Inflammatory macrophage treated with lipopolysaccharide for 1 hour (primary cell): ENCODE data around the gene GPATCH8.
"Not testable (repeated sequence)": the region's sequence is repeated elsewhere in the genome, so short reads cannot be mapped to it uniquely, and the experiment has no call there.

Source experiments
- DNase-seq, 2 donors: peaks; one replicate each; pipeline ENCODE4 v3.0.0-alpha.2; 2020 to 2022

GPATCH8 gene

GRCh38 chr17:44523672-44523972 lies 20.4 kb upstream of the GPATCH8 start:
- DNase-seq: no peak

GRCh38 chr17:44522883-44523671 lies 19.9 kb upstream of the GPATCH8 start:
- peak; percentile 56 to 88 for DNase-seq

GRCh38 chr17:44518032-44518431 lies 14.8 kb upstream of the GPATCH8 start:
- no peak for DNase-seq

- peak in 1 of 2 donors; percentile 20 for DNase-seq
Measured at GRCh38 chr17:44511241-44512134, 8.3 kb upstream of the GPATCH8 start.

- not testable (repeated sequence) for DNase-seq
Measured at GRCh38 chr17:44506939-44507604, 3.9 kb upstream of the GPATCH8 start.

GRCh38 chr17:44502598-44503146 lies 534 bp downstream of the GPATCH8 start:
- peak in 1 of 2 donors; percentile 15 for DNase-seq

GRCh38 chr17:44501866-44502375 lies 1.3 kb downstream of the GPATCH8 start:
- no peak for DNase-seq

- no peak for DNase-seq
Measured at GRCh38 chr17:44499722-44500121, 3.5 kb downstream of the GPATCH8 start.

- no peak for DNase-seq
Measured at GRCh38 chr17:44496815-44497214, 6.4 kb downstream of the GPATCH8 start.

- DNase-seq: no peak
Measured at GRCh38 chr17:44493339-44493738, 9.9 kb downstream of the GPATCH8 start.

GRCh38 chr17:44492706-44493272 lies 10.4 kb downstream of the GPATCH8 start:
- DNase-seq: no peak

GRCh38 chr17:44489581-44489980 lies 13.6 kb downstream of the GPATCH8 start:
- DNase-seq: no peak

GRCh38 chr17:44487170-44487569 lies 16.0 kb downstream of the GPATCH8 start:
- no peak for DNase-seq

GRCh38 chr17:44473367-44473766 lies 29.8 kb downstream of the GPATCH8 start:
- DNase-seq: no peak

- DNase-seq: no peak
Measured at GRCh38 chr17:44469676-44470075, 33.5 kb downstream of the GPATCH8 start.

- no peak for DNase-seq
Measured at GRCh38 chr17:44467108-44467507, 36.1 kb downstream of the GPATCH8 start.

- no peak for DNase-seq
Measured at GRCh38 chr17:44466339-44466738, 36.9 kb downstream of the GPATCH8 start.

GRCh38 chr17:44465897-44466296 lies 37.3 kb downstream of the GPATCH8 start:
- DNase-seq: no peak

GRCh38 chr17:44465276-44465675 lies 37.9 kb downstream of the GPATCH8 start:
- DNase-seq: no peak

- DNase-seq: no peak
Measured at GRCh38 chr17:44464037-44464436, 39.2 kb downstream of the GPATCH8 start.

GRCh38 chr17:44451832-44452231 lies 51.4 kb downstream of the GPATCH8 start:
- DNase-seq: no peak

- no peak for DNase-seq
Measured at GRCh38 chr17:44451016-44451627, 52.1 kb downstream of the GPATCH8 start.
